ENCODE results near the gene CPT2. TPM values are rescaled to one million over a fixed set of nuclear protein-coding genes. Genes with fewer than 3 reads are reported as not detected.

The CPT2 gene
- total and polyA plus RNA-seq, 4 donors, result 27.4 to 109 (median 74.8) TPM

GRCh38 chr1:53258216-53258615, 61.6 kb downstream of the CPT2 start:
- Histone ChIP-seq H3K9me3 (ENCODE audit: control insufficient read depth in 4 of 4, low read length in 3 of 4) (no peaks in the 10 kb centered on the region), H3K9ac (ENCODE audit: low read depth in 1 of 2, low read length in 2 of 2) (no peak overlapping the region), H3K4me1 (ENCODE audit: control insufficient read depth in 4 of 4, insufficient read depth in 4 of 4, low read length in 3 of 4) (no peaks in the 10 kb centered on the region), H3K36me3 (ENCODE audit: control insufficient read depth in 4 of 4, insufficient read depth in 3 of 4, low read depth in 1 of 4, low read length in 3 of 4) (no peaks in the 10 kb centered on the region), H3K27me3 (ENCODE audit: control insufficient read depth in 4 of 4, insufficient read depth in 4 of 4, low read length in 3 of 4) (peaks cover 0 to 2% (median 0%) of the 10 kb centered on the region in 4 donors), H3K27ac (ENCODE audit: low read depth in 1 of 2, low read length in 2 of 2) (no peak overlapping the region), H3K4me3 (ENCODE audit: low read depth in 1 of 3, low read length in 3 of 3) (no peak overlapping the region)
- no peak for TF ChIP-seq YY1 (IDR thresholded peaks at IDR 0.05)
- TF ChIP-seq FOXA2 (IDR thresholded peaks at IDR 0.05), result no peak
- no peak for TF ChIP-seq GABPA (IDR thresholded peaks at IDR 0.05 in 1 of 2, conservative IDR thresholded peaks at IDR 0.05 in 1 of 2)
- TF ChIP-seq SP1 (IDR thresholded peaks at IDR 0.05), result no peak
- TF ChIP-seq EGR1 (IDR thresholded peaks at IDR 0.05; ENCODE audit: low read depth in 2 of 2), result no peak
- no peak for TF ChIP-seq ZBTB33 (IDR thresholded peaks at IDR 0.05)
- TF ChIP-seq RAD21 (IDR thresholded peaks at IDR 0.05), result no peak
- no peak for TF ChIP-seq ATF3 (IDR thresholded peaks at IDR 0.05)
- no peak for TF ChIP-seq CTCF (IDR thresholded peaks at IDR 0.05; ENCODE audit: low read depth, low read length, missing input control)
- TF ChIP-seq NR2F2 (IDR thresholded peaks at IDR 0.05), result no peak
- no peak for TF ChIP-seq HNF4G (IDR thresholded peaks at IDR 0.05)
- 80% methylated on average over 1 of the region's 1 CpG for WGBS
- DNase-seq (ENCODE audit: low spot score), result no peak

- WGBS, result 93% methylated on average over 2 of the region's 2 CpGs
- Histone ChIP-seq H3K4me1 (ENCODE audit: control insufficient read depth in 4 of 4, insufficient read depth in 4 of 4, low read length in 3 of 4) (no peaks in the 10 kb centered on the region), H3K27me3 (ENCODE audit: control insufficient read depth in 4 of 4, insufficient read depth in 4 of 4, low read length in 3 of 4) (peaks cover 0 to 2% (median 0%) of the 10 kb centered on the region in 4 donors), H3K9me3 (ENCODE audit: control insufficient read depth in 4 of 4, low read length in 3 of 4) (no peaks in the 10 kb centered on the region), H3K4me3 (ENCODE audit: low read depth in 1 of 3, low read length in 3 of 3) (no peak overlapping the region), H3K27ac (ENCODE audit: low read depth in 1 of 2, low read length in 2 of 2) (no peak overlapping the region), H3K36me3 (ENCODE audit: control insufficient read depth in 4 of 4, insufficient read depth in 3 of 4, low read depth in 1 of 4, low read length in 3 of 4) (no peaks in the 10 kb centered on the region), H3K9ac (ENCODE audit: low read depth in 1 of 2, low read length in 2 of 2) (no peak overlapping the region)
- no peak for DNase-seq (ENCODE audit: low spot score)
- no peak for TF ChIP-seq FOXA2 (IDR thresholded peaks at IDR 0.05)
- no peak for TF ChIP-seq JUND (IDR thresholded peaks at IDR 0.05)
- TF ChIP-seq ATF3 (IDR thresholded peaks at IDR 0.05), result no peak
- no peak for TF ChIP-seq EGR1 (IDR thresholded peaks at IDR 0.05; ENCODE audit: low read depth in 2 of 2)
- no peak for TF ChIP-seq HNF4A (conservative IDR thresholded peaks at IDR 0.05)
- TF ChIP-seq FOXA1 (IDR thresholded peaks at IDR 0.05), result no peak
- TF ChIP-seq HNF4G (IDR thresholded peaks at IDR 0.05), result no peak
- TF ChIP-seq MAX (IDR thresholded peaks at IDR 0.05), result no peak
Observed at GRCh38 chr1:53259932-53260331, 63.3 kb downstream of the CPT2 start.

Measured in liver (tissue), 9 donors.